Measurements from ENCODE around the gene ARCN1. TPM values are rescaled to one million over a fixed set of nuclear protein-coding genes. Genes with fewer than 3 reads are reported as not detected.

ARCN1 gene
- total and polyA plus RNA-seq, 10 donors: 33.8 to 106 (median 93.3) TPM

- TF ChIP-seq POLR2AphosphoS5 (IDR thresholded peaks at IDR 0.05) (no peak), POLR2A (IDR thresholded peaks at IDR 0.05) (no peak), CTCF (IDR thresholded peaks at IDR 0.05 in 8 of 11, conservative IDR thresholded peaks at IDR 0.05 in 3 of 11) (no peak)
- intact Hi-C loops (cut with DNase I; ENCODE audit: low total_unique reads): no loop called here
- WGBS, 5 donors: 93 to 97% (median 94%) methylated on average over 10 of the region's 10 CpGs; no CpG with 5 or more reads in 1 of the 5 donors
- Histone ChIP-seq H3K27ac (peak overlapping the region in 2 of 8 donors; percentile 79 to 80), H3K36me3 (peaks cover 0 to 21% (median 3%) of the 10 kb centered on the region in 6 donors), H3K4me1 (peaks cover 8 to 45% (median 26%) of the 10 kb centered on the region in 6 donors), H3K4me3 (peak overlapping the region in 4 of 8 donors; percentile 90 to 98 (median 96)), H3K9me3 (no peaks in the 10 kb centered on the region), H3K27me3 (replicated peaks in 1 of 7) (peaks cover 0 to 10% (median 0%) of the 10 kb centered on the region in 7 donors)
- DNase-seq: no peak
Observed at GRCh38 chr11:118532091-118532490, 40.1 kb upstream of the ARCN1 start.

GRCh38 chr11:118532852-118533768, 39.1 kb upstream of the ARCN1 start:
- Histone ChIP-seq H3K9me3 (no peaks in the 10 kb centered on the region), H3K27me3 (replicated peaks in 1 of 7) (peaks cover 0 to 10% (median 0%) of the 10 kb centered on the region in 7 donors), H3K27ac (no peak overlapping the region), H3K4me1 (peaks cover 8 to 43% (median 26%) of the 10 kb centered on the region in 6 donors), H3K4me3 (no peak overlapping the region), H3K36me3 (peaks cover 0 to 21% (median 3%) of the 10 kb centered on the region in 6 donors)
- no peak for DNase-seq
- no peak for TF ChIP-seq POLR2A (IDR thresholded peaks at IDR 0.05)
- no peak for TF ChIP-seq CTCF (IDR thresholded peaks at IDR 0.05 in 8 of 11, conservative IDR thresholded peaks at IDR 0.05 in 3 of 11)
- TF ChIP-seq POLR2AphosphoS5 (IDR thresholded peaks at IDR 0.05): no peak
- intact Hi-C loops (cut with DNase I; ENCODE audit: low total_unique reads): no loop called here
- 91 to 95% (median 93%) methylated on average over 7 to 19 of the region's 19 CpGs for WGBS, 5 donors

- DNase-seq: no peak
- 82 to 91% (median 90%) methylated on average over 24 to 27 of the region's 27 CpGs for WGBS, 5 donors
- H3K27me3 ChIP-seq (replicated peaks in 1 of 7): peaks cover 0 to 10% (median 0%) of the 10 kb centered on the region in 7 donors
Observed at GRCh38 chr11:118533769-118534729, 38.2 kb upstream of the ARCN1 start.

More at GRCh38 chr11:118533769-118534729, 38.2 kb upstream of the ARCN1 start:
- H3K27ac ChIP-seq: no peak overlapping the region
- intact Hi-C loops (cut with DNase I; ENCODE audit: low total_unique reads): no loop called here
- H3K4me1 ChIP-seq: peaks cover 8 to 34% (median 26%) of the 10 kb centered on the region in 6 donors
- no peak for TF ChIP-seq POLR2AphosphoS5 (IDR thresholded peaks at IDR 0.05)
- TF ChIP-seq POLR2A (IDR thresholded peaks at IDR 0.05): no peak
- TF ChIP-seq CTCF (IDR thresholded peaks at IDR 0.05 in 8 of 11, conservative IDR thresholded peaks at IDR 0.05 in 3 of 11): no peak
- H3K4me3 ChIP-seq: no peak overlapping the region
- H3K9me3 ChIP-seq: no peaks in the 10 kb centered on the region
- peaks cover 0 to 21% (median 3%) of the 10 kb centered on the region in 6 donors for H3K36me3 ChIP-seq

Measured in spleen (tissue), 11 donors.